ENCODE results near the gene MGAT5.
"Not testable (repeated sequence)": the region's sequence is repeated elsewhere in the genome, so short reads cannot be mapped to it uniquely, and the experiment has no call there.

Gene MGAT5

DNA sequence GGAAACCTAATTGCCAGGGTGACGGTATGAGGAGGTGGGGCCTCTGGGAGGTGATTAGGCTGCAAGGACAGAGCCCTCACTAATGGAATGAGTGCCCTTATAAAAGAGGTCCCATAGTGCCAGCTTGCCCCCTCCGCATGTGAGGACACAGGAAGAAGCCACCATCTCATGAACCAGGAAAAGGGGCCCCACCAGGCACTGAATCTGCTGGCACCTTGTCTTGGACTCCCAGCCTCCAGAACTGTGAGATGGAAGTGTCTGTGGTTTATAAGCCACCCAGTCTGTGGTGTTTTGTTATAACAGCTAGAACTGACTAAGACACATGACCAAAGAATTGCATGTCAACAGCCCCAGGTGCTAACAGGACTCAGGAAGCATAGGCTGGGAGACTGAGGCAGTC lies 214.3 kb downstream of the MGAT5 start:
- no peak overlapping the region for H3K27ac Mint-ChIP-seq
- H3K4me1 Mint-ChIP-seq (ENCODE audit: low read depth), result no peaks in the 10 kb centered on the region
- peaks cover 10% of the 10 kb centered on the region for H3K9me3 Mint-ChIP-seq
- no peaks in the 10 kb centered on the region for H3K36me3 Mint-ChIP-seq (ENCODE audit: low read depth)
- H3K27me3 Mint-ChIP-seq, result no peaks in the 10 kb centered on the region
- H3K4me3 Mint-ChIP-seq, result no peak overlapping the region
- DNase-seq, result no peak

DNA sequence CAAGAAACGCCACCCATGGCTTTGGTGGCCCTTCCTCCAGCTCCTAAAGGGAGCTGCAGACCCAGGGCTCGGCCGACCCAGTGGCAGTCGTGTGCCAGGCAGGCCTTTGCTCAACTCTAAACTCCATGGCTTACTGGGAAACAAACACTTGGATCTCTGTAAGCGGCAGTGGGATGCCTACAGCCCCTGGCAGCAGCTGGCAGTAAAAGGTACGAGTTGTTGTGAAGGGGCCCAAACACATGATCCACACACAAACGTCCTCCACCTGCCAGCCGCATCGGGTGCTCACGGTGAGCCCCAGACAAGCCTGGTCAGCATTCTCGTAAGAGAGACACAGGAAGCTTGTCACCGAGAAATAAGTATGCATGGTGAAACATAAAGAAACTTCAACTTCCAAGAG lies 214.9 kb downstream of the MGAT5 start:
- DNase-seq, result no peak
- Mint-ChIP-seq H3K4me1 (ENCODE audit: low read depth) (no peaks in the 10 kb centered on the region), H3K36me3 (ENCODE audit: low read depth) (peaks cover under 1% of the 10 kb centered on the region), H3K9me3 (peaks cover 16% of the 10 kb centered on the region), H3K4me3 (no peak overlapping the region), H3K27me3 (no peaks in the 10 kb centered on the region), H3K27ac (no peak overlapping the region)

DNA sequence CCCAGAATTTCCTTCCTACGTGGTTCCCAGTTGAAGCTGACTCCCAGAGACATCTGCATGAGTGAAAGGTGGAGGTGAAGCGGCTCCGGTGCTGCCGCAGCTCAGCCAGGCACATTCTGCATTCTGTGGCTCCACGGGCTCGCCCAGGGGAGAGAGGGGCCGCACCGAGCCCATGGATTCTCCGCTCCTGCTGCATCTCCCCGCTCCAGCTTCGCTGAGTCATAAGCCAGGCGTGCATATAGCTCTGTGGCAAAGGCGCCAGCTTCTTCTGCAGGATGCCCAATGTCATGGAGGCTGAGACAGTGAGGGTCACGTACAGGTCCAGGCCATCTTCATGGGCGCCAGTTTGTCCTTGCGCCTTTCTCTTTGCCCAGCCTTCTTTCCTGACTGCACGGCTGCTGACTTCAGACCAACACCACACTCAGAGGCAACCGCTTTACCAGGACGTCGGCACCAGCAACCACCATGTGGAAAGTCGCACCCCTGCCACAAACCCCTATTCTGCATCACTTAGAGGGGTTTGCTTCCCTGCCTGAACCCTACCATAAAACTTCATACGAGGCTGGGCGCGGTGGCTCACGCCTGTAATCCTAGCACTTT lies 215.7 kb downstream of the MGAT5 start:
- H3K36me3 Mint-ChIP-seq (ENCODE audit: low read depth), result peaks cover 2% of the 10 kb centered on the region
- peaks cover 16% of the 10 kb centered on the region for H3K9me3 Mint-ChIP-seq
- no peaks in the 10 kb centered on the region for H3K27me3 Mint-ChIP-seq
- no peak overlapping the region for H3K27ac Mint-ChIP-seq
- no peak overlapping the region for H3K4me3 Mint-ChIP-seq
- DNase-seq, result no peak
- H3K4me1 Mint-ChIP-seq (ENCODE audit: low read depth), result no peaks in the 10 kb centered on the region

DNA sequence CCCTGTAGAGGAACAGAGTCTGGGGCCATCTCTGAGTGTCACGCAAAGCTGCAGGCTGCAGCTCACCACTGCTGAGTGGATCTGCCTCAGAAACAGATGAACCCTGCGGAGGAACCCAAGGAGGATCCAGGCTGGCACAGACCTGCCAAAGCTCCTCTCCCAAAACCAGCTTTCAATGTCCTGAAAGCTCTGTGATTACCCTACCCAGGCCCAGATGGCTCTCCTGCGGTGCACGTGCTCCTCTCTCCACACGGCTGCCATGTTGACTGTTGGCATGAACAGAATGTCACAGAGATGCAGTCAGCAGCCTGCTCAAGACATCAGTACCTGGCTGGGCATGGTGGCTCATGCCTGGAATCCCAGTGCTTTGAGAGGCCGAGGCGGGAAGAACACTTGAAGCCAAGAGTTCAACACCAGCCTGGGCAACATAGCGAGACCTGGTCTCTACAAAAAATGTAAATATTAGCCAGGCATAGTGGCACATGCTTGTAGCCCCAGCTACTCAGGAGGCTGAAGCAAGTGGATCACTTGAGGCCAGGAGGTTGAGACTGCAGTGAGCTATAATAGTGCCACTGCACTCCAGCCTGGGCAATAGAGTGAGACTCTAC lies 216.8 kb downstream of the MGAT5 start:
- DNase-seq, result no peak
- Mint-ChIP-seq H3K36me3 (ENCODE audit: low read depth) (peaks cover 2% of the 10 kb centered on the region), H3K27me3 (no peaks in the 10 kb centered on the region), H3K9me3 (peaks cover 16% of the 10 kb centered on the region), H3K4me3 (no peak overlapping the region), H3K27ac (no peak overlapping the region), H3K4me1 (ENCODE audit: low read depth) (no peaks in the 10 kb centered on the region)

DNA sequence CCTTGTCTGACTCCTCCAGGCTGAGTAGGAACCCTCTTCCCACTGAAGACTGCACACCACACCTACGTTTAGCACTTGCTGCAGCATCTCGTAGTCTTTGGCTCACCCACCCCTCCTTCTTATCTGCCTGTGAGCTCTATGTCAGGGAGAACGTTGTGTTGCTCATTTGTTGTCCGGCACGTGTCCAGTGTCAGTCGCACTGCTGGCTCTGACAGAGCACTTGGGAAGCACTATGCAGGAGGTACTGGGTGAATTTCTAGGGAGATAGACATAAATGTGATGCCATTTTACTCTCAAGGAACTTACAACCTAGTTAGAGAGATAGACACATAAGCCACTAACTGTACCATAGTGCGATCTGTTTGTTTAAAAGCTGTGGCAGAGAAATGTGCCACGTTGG lies 223.1 kb downstream of the MGAT5 start:
- peaks cover 14% of the 10 kb centered on the region for H3K9me3 Mint-ChIP-seq
- not testable (repeated sequence) for H3K4me3 Mint-ChIP-seq; H3K27ac Mint-ChIP-seq; H3K36me3 Mint-ChIP-seq (ENCODE audit: low read depth); H3K4me1 Mint-ChIP-seq (ENCODE audit: low read depth); H3K27me3 Mint-ChIP-seq; DNase-seq

DNA sequence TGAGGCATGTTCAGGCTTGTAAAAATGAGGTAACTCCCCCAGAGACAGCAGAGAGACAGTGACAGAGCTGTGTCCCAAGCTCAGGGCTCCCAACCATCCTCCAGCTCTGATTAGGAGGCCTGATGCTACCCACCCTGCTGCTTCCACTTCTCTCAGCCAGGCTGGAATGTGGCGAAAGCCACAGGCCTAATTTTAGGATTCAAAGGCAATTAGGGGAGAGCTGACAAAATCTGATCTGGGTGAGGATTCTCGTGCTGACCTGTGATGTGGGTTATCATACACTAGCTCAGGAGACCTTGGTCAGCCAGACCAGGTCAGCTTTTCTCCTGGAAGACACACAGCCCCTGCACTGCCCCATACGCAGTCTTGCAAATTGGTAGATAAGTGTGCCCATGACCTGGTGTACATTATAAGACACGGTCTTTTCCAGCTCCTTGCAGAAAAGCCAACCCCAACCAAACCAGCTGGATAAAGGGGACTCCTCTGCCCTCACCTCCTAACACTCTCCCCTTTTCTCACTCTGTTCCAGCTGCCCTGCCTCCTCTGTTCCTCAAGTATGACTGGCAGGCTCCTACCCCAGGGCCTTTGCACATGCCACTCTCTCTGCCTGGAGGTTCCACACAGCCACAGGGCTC lies 225.9 kb downstream of the MGAT5 start:
- Mint-ChIP-seq H3K4me3 (no peak overlapping the region), H3K9me3 (no peaks in the 10 kb centered on the region), H3K27me3 (peaks cover 15% of the 10 kb centered on the region), H3K4me1 (ENCODE audit: low read depth) (no peaks in the 10 kb centered on the region), H3K36me3 (ENCODE audit: low read depth) (no peaks in the 10 kb centered on the region), H3K27ac (no peak overlapping the region)
- DNase-seq, result no peak

DNA sequence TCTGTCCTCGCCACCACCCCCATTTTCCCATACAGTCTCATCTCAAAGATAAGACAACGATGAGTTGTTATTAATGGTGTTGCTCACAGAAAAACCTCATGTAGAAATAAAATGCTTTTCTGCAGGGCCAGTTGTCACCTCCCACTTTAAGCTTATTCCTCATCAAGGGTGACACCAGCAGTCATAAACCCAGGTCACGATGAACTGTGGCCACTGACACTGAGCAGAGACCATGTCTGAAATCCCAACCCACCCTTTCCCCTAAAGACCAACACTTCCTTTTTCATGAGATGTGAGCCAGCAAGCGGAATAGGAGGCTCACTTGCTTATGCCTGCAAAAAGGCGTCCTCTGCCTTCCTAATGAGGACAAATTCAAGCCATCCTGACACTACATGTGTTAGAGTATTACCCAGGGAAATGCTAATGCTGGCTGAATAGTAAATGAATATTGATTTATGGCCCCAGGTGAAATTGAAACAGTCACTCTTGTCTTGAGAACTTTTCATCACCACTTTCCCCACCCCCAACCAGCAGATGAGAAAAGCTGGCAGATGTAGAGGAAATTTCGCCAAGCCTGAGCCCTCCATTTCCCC lies 228.4 kb downstream of the MGAT5 start:
- DNase-seq, result no peak
- H3K36me3 Mint-ChIP-seq (ENCODE audit: low read depth), result no peaks in the 10 kb centered on the region
- no peak overlapping the region for H3K4me3 Mint-ChIP-seq
- no peak overlapping the region for H3K27ac Mint-ChIP-seq
- H3K4me1 Mint-ChIP-seq (ENCODE audit: low read depth), result no peaks in the 10 kb centered on the region
- H3K27me3 Mint-ChIP-seq, result peaks cover 15% of the 10 kb centered on the region
- no peaks in the 10 kb centered on the region for H3K9me3 Mint-ChIP-seq

DNA sequence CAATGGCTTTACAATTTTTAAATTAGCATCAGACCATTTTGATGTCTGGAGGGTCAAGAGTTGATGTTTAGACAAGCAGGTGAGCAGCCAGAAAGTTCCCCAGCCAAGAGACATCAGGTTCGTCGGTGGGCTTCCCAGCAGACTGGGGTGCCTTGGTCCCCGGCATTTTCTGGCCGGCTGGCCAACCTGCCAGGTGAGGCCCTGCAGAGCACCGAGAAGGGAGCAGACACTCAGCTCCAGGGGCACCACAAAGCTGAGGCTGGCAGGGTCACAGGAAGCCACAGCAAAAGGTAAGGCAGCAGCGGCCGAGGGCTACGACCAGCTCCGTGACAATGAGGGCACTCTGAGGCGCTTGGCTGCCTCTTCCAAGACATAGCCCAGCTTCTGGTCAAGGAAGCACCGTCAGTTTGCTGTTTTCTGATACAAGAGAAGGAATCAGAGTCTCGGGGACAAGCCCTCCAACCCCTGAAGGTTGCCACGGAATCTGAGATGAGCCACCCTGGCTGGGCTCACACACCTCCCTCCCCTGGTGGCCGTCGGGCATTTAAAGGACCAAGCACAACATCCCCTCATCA lies 229.0 kb downstream of the MGAT5 start:
- no peaks in the 10 kb centered on the region for H3K4me1 Mint-ChIP-seq (ENCODE audit: low read depth)

DNA sequence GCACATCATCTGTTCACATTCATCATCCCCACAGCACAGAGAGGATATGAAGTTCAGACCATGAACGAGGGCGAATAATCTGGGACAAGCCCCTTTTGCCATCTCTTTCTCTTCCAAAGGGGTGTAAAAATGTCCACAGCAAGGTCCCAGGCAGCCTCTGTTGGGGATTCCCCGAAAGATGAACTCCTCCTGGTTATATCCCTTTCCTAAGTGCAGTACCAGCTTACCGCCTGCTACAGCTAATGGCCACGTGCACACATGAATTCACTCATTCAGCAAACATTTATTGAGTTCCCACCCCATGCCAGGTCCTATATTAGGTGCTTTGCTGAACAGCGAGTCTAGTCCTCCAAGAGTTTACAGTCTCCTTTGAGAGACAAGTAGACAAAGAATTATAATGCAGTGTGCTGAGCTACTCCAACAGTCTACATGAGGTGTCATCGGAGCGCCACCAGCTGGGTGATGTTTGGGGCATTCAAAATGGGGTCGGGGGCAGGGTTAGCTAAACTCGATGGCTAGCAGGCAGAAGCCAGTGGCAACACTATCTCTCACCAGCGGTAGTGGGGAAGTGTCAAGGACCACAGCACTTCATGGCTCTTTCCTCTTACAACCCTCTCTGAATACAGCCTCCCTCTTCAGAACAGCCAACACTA lies 236.0 kb downstream of the MGAT5 start:
- H3K36me3 Mint-ChIP-seq (ENCODE audit: low read depth), result no peaks in the 10 kb centered on the region
- H3K4me1 Mint-ChIP-seq (ENCODE audit: low read depth), result no peaks in the 10 kb centered on the region
- no peak for DNase-seq
- no peak overlapping the region for H3K27ac Mint-ChIP-seq
- no peaks in the 10 kb centered on the region for H3K9me3 Mint-ChIP-seq
- no peak overlapping the region for H3K4me3 Mint-ChIP-seq
- no peaks in the 10 kb centered on the region for H3K27me3 Mint-ChIP-seq

More for the DNA sequence above, 229.0 kb downstream of the MGAT5 start:
- H3K27ac Mint-ChIP-seq, result no peak overlapping the region
- H3K36me3 Mint-ChIP-seq (ENCODE audit: low read depth), result no peaks in the 10 kb centered on the region
- H3K9me3 Mint-ChIP-seq, result no peaks in the 10 kb centered on the region
- H3K27me3 Mint-ChIP-seq, result peaks cover 15% of the 10 kb centered on the region
- no peak overlapping the region for H3K4me3 Mint-ChIP-seq
- no peak for DNase-seq

DNA sequence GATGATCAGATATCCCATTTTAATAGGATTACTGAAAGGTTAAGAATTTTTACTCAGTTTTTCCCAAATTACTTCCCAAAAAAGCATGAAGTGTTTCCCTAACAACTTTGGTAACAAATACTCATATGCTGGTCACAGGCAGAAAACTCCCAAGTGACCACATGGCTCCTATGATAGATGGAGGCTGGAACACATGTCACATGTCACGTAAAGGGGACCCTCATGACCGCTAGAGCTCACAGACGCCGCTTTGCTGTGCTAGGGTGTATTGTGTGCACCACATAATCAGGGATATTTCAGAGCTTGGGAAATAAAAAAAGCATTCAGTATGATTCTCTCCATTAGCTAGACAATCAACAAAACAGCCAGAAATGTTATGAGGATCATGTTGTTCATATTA lies 236.7 kb downstream of the MGAT5 start:
- Mint-ChIP-seq H3K27ac (no peak overlapping the region), H3K4me1 (ENCODE audit: low read depth) (no peaks in the 10 kb centered on the region), H3K36me3 (ENCODE audit: low read depth) (no peaks in the 10 kb centered on the region), H3K9me3 (no peaks in the 10 kb centered on the region), H3K4me3 (no peak overlapping the region), H3K27me3 (no peaks in the 10 kb centered on the region)
- DNase-seq, result no peak

DNA sequence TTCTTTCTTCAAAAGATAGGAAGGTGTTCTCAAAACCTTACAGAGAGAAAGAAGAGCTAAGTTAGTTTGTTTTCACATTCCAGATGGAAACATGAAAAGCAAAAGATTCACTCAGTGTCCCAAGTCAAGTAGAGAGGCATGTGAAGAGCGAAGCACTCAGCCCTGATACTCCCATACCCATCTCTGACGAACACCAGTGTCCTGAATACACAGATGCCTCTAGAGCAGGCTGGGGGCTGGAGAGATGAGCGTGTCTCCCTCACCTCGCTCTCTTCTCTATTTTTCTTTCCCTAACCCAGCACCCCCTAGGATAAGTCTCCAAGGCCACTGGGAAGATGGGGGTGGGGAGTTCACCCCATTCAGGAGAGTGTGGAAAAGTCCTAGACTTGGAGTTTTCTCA lies 237.2 kb downstream of the MGAT5 start:
- H3K27me3 Mint-ChIP-seq, result no peaks in the 10 kb centered on the region
- no peaks in the 10 kb centered on the region for H3K36me3 Mint-ChIP-seq (ENCODE audit: low read depth)
- no peaks in the 10 kb centered on the region for H3K4me1 Mint-ChIP-seq (ENCODE audit: low read depth)
- no peak overlapping the region for H3K27ac Mint-ChIP-seq
- no peak for DNase-seq
- H3K4me3 Mint-ChIP-seq, result no peak overlapping the region
- no peaks in the 10 kb centered on the region for H3K9me3 Mint-ChIP-seq

DNA sequence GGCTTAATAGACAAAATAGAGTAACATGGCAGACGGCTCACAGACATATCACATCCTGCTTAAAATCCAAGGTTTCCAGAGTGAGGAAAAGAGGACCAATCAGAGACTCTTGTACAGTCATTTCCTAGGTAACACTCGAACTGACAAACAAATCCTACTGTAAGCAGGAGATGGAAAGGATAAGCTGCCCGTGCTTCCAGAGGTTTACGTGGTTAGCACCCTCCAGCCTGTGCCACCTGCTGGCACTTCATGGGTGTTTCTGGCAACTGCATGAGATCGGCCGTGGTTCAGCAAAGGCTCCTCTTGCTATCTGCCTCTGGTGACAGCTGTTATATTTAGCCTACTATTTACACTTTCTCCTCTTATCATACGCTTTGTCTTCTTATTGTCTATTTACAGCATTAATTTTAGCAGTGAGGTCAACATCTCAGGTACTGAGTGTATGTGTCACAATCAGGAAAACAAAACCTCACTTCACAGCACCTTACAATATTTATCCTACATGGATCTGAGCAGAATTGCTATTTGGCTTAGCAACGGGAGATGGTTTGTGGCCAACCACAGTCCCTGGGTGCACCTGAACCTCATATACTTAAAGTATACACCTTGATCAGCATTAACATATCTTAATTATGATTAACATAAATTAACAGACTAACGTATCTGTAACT lies 238.0 kb downstream of the MGAT5 start:
- Mint-ChIP-seq H3K27me3 (no peaks in the 10 kb centered on the region), H3K9me3 (no peaks in the 10 kb centered on the region), H3K36me3 (ENCODE audit: low read depth) (no peaks in the 10 kb centered on the region), H3K4me1 (ENCODE audit: low read depth) (no peaks in the 10 kb centered on the region), H3K4me3 (no peak overlapping the region), H3K27ac (no peak overlapping the region)
- DNase-seq, result no peak

DNA sequence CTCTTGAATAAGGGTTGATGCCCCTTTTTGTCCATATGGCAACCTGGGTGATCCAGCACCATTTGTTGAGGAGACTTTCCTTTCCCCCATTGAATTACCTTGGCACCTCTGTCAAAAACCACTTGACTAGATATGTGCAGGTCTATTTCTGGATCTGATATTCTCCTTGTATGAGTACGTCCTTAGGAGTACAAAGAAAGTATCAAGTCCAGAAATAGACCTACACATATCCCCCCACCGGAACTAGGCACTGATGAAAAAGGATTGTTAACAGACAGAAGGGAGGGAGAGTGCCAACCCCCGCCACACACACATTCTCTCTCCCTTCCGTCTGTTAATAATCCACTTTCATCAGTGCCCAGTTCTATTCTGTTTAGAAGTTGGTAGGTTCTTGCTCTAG lies 239.9 kb downstream of the MGAT5 start:
- no peaks in the 10 kb centered on the region for H3K4me1 Mint-ChIP-seq (ENCODE audit: low read depth)
- H3K27ac Mint-ChIP-seq, result no peak overlapping the region
- no peak overlapping the region for H3K4me3 Mint-ChIP-seq
- H3K9me3 Mint-ChIP-seq, result no peaks in the 10 kb centered on the region
- no peaks in the 10 kb centered on the region for H3K27me3 Mint-ChIP-seq
- H3K36me3 Mint-ChIP-seq (ENCODE audit: low read depth), result no peaks in the 10 kb centered on the region
- DNase-seq, result no peak

DNA sequence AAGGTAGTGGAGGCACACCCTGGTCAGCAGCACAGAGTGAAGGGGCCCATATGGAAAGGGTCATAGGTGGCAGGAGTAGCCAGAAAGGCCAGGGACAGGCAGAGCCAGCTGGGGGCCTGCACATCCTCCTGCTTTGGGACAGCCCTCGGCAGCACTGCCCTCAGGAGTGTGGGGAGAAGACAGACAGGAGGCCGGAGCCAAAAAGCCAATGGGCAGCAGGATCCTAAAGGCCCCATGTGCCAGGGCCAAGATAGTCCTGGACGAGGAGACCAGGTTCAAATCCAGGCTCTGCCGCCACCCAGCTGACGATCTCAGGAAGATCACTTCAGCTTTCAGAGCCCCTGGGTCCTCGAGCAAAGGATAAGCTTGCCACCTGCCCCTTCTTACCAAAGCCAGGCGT lies 244.8 kb downstream of the MGAT5 start:
- H3K4me3 Mint-ChIP-seq, result no peak overlapping the region
- no peak for DNase-seq
- no peaks in the 10 kb centered on the region for H3K36me3 Mint-ChIP-seq (ENCODE audit: low read depth)
- no peaks in the 10 kb centered on the region for H3K4me1 Mint-ChIP-seq (ENCODE audit: low read depth)
- no peak overlapping the region for H3K27ac Mint-ChIP-seq
- H3K27me3 Mint-ChIP-seq, result no peaks in the 10 kb centered on the region
- no peaks in the 10 kb centered on the region for H3K9me3 Mint-ChIP-seq
